Mucosa of stomach (tissue), 1 donor: ENCODE data around the gene DHODH.
"Not testable (repeated sequence)": the region's sequence is repeated elsewhere in the genome, so short reads cannot be mapped to it uniquely, and the experiment has no call there.

Experiments used
- H3K27me3 ChIP-seq: one replicate; pipeline ENCODE4 v1.7.0; 2013; ENCODE audit warnings: mild to moderate bottlenecking, low read length; ENCODE audit not compliant: control insufficient read depth, insufficient read depth
- H3K36me3 ChIP-seq: one replicate; pipeline ENCODE4 v1.7.0; 2013; ENCODE audit warnings: low read length; ENCODE audit not compliant: control insufficient read depth, insufficient read depth
- H3K4me1 ChIP-seq: one replicate; pipeline ENCODE4 v1.7.0; 2013; ENCODE audit warnings: mild to moderate bottlenecking, low read length; ENCODE audit not compliant: control insufficient read depth, insufficient read depth
- H3K4me3 ChIP-seq: one replicate; pipeline ENCODE4 v1.7.0; 2013; ENCODE audit warnings: low read length
- H3K9ac ChIP-seq: one replicate; pipeline ENCODE4 v1.7.0; 2013; ENCODE audit warnings: mild to moderate bottlenecking, low read length, moderate library complexity
- H3K9me3 ChIP-seq: one replicate; pipeline ENCODE4 v1.7.0; 2013; ENCODE audit warnings: mild to moderate bottlenecking, low read length, moderate library complexity; ENCODE audit not compliant: control insufficient read depth
- donor health status: Pancreatic carcinoma.

DHODH gene

GRCh38 chr16:71986131-71986530, 22.4 kb upstream of the DHODH start:
- Histone ChIP-seq H3K4me1 (no peaks in the 10 kb centered on the region), H3K4me3 (no peak overlapping the region), H3K27me3 (no peaks in the 10 kb centered on the region), H3K36me3 (no peaks in the 10 kb centered on the region), H3K9me3 (no peaks in the 10 kb centered on the region), H3K9ac (no peak overlapping the region)

- Histone ChIP-seq H3K27me3 (no peaks in the 10 kb centered on the region), H3K9ac (no peak overlapping the region), H3K4me3 (no peak overlapping the region), H3K9me3 (no peaks in the 10 kb centered on the region), H3K4me1 (no peaks in the 10 kb centered on the region), H3K36me3 (no peaks in the 10 kb centered on the region)
Measured at GRCh38 chr16:71995038-71995437, 13.5 kb upstream of the DHODH start.

DNA sequence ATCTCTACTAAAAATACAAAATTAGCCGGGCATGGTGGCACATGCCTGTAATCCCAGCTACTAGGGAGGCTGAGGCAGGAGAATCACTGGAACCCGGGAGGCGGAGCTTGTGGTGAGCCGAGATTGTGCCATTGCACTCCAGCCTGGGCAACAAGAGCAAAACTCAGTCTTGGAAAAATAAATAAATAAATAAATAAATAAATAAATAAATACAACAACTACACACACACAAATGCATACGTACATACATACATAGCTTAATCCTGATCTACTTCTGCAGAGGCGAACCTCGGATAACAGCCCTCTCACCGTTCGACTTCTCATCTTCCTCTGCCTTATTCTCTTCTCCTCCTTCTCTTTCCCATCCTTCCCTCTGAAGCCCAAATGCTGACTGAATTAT, 11.0 kb upstream of the DHODH start:
- not testable (repeated sequence) for H3K27me3 ChIP-seq, H3K9ac ChIP-seq, H3K4me1 ChIP-seq, H3K36me3 ChIP-seq, H3K9me3 ChIP-seq, H3K4me3 ChIP-seq

DNA sequence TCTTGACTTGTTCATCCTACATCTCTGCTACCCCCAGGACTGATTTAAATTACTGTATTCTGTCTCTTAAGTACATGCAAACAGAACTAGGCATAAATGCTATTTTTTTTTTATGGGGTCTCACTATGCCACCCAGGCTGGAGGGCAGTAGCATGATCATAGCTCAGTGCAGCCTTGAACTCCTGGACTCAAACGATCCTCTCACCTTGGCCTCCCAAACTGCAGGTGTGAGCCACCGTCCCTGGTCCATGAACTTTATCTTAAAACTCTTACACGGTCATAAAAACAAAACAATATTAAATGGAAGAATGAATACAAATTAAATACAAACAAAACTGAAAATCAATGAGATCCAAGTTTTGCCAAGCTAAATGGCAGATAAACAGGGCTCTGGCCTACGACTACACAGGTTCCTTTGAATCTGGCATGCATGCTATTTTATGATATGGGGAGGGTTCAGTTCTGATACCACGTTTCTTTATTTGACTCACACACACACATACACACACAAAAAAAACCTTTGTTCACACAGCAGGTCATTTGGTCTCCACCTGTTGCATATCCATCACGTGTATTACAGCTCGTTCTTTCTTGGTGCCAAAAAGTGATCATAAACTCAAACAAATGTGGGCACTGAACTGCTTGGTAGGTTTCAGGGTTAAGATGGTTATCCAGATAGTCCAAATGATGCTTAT, 7.2 kb upstream of the DHODH start:
- Histone ChIP-seq H3K36me3 (no peaks in the 10 kb centered on the region), H3K27me3 (no peaks in the 10 kb centered on the region), H3K4me3 (no peak overlapping the region), H3K9me3 (no peaks in the 10 kb centered on the region), H3K9ac (no peak overlapping the region), H3K4me1 (no peaks in the 10 kb centered on the region)

GRCh38 chr16:72002619-72003018, 5.9 kb upstream of the DHODH start:
- no peaks in the 10 kb centered on the region for H3K9me3 ChIP-seq
- H3K27me3 ChIP-seq = no peaks in the 10 kb centered on the region
- no peaks in the 10 kb centered on the region for H3K4me1 ChIP-seq
- H3K4me3 ChIP-seq = no peak overlapping the region
- H3K9ac ChIP-seq = no peak overlapping the region
- no peaks in the 10 kb centered on the region for H3K36me3 ChIP-seq

GRCh38 chr16:72008065-72008423, 500 bp upstream of the DHODH start:
- H3K4me3 ChIP-seq, H3K4me1 ChIP-seq, H3K27me3 ChIP-seq, H3K9ac ChIP-seq, H3K36me3 ChIP-seq, H3K9me3 ChIP-seq: not testable (repeated sequence)

DNA sequence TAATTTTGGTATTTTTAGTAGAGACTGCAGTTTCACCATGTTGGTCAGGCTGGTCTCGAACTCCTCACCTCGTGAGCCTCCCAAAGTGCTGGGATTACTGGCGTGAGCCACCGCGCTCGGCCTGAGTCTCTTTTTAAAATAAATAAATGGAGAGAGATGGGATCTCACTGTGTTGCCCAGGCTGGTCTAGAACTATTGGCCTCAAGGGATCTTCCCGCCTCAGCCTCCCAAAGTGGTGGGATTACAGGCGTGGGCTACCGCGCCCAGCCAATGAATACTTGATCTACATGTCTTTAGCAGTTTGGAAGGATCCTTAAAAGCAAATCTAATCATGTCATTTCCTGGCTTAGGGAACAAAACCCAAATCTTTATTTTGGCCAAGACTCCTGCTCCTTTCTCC, 1.2 kb downstream of the DHODH start:
- H3K9ac ChIP-seq = no peak overlapping the region
- H3K4me1 ChIP-seq = peaks cover 20% of the 10 kb centered on the region

GRCh38 chr16:72012607-72013006, 4.1 kb downstream of the DHODH start:
- Histone ChIP-seq H3K36me3 (no peaks in the 10 kb centered on the region), H3K27me3 (no peaks in the 10 kb centered on the region), H3K4me3 (no peak overlapping the region), H3K9ac (no peak overlapping the region), H3K4me1 (peaks cover 30% of the 10 kb centered on the region), H3K9me3 (no peaks in the 10 kb centered on the region)

More for the DNA sequence above, 1.2 kb downstream of the DHODH start:
- Histone ChIP-seq H3K36me3 (no peaks in the 10 kb centered on the region), H3K9me3 (no peaks in the 10 kb centered on the region), H3K4me3 (no peak overlapping the region), H3K27me3 (no peaks in the 10 kb centered on the region)

DNA sequence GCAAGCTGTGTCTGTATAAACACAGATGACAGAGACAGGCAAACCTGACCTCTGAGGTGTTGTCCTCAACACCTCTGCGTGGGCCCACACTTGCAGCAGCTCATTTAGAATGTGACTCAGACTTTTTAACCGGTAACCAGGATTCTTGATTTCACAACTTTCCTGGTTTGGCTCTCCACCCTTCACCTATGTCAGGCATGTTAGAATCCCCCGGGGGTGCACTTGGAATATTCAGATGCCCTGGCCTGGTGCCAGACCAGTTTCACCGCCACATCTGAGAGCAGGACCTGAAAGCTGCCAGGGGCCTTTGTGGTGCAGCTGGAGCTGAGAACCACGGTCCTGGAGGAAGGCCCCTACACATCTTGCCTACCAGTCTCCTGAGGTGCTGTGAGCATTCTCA, 4.8 kb downstream of the DHODH start:
- no peak overlapping the region for H3K4me3 ChIP-seq
- no peak overlapping the region for H3K9ac ChIP-seq
- no peaks in the 10 kb centered on the region for H3K9me3 ChIP-seq
- no peaks in the 10 kb centered on the region for H3K27me3 ChIP-seq
- peaks cover 30% of the 10 kb centered on the region for H3K4me1 ChIP-seq
- no peaks in the 10 kb centered on the region for H3K36me3 ChIP-seq

GRCh38 chr16:72013888-72014581, 5.5 kb downstream of the DHODH start:
- no peaks in the 10 kb centered on the region for H3K9me3 ChIP-seq
- H3K36me3 ChIP-seq = no peaks in the 10 kb centered on the region
- no peak overlapping the region for H3K9ac ChIP-seq
- no peak overlapping the region for H3K4me3 ChIP-seq
- H3K4me1 ChIP-seq = peaks cover 30% of the 10 kb centered on the region
- H3K27me3 ChIP-seq = no peaks in the 10 kb centered on the region

DNA sequence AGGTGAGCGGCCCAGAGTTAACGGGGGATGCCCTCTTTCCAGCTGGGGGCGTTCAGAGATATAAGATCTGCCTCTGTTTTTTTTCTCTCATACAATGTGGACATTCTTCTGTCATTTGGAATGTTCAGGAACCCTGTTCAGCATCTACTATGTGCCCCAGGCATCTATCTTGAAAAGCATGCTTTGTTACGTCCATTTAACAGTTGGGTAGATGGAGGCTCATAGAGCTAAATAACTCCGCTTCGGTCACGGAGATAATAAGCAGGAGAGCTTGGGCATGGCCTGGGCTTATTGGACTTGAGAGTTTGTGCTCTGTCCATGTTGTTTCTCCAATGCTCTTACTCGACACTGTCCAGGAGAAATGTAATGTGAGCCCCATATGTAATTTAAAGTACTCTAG, 6.1 kb downstream of the DHODH start:
- H3K9me3 ChIP-seq = no peaks in the 10 kb centered on the region
- H3K9ac ChIP-seq = no peak overlapping the region
- H3K4me1 ChIP-seq = peaks cover 30% of the 10 kb centered on the region
- H3K4me3 ChIP-seq = no peak overlapping the region
- no peaks in the 10 kb centered on the region for H3K27me3 ChIP-seq
- H3K36me3 ChIP-seq = no peaks in the 10 kb centered on the region

DNA sequence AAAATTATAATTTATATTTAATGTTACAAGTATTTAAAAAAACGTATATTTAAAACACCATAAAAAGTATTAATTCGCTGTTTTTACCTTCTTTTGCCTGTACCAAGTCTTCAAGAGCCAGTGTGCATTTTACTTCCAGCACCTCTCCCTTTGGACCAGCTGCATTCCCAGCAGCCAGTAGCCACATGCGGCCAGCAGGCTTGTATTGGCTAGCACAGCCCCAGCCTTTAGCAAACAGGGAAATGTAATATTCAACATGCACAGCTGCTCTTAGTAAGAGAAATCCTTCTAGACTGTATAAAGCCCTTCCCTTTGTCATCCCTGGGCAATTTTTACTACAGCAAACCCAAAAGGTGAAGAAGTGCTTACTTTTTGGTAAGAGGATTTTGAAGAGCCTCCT, 6.6 kb downstream of the DHODH start:
- Histone ChIP-seq H3K27me3 (no peaks in the 10 kb centered on the region), H3K4me1 (peaks cover 30% of the 10 kb centered on the region), H3K36me3 (no peaks in the 10 kb centered on the region), H3K9ac (no peak overlapping the region), H3K9me3 (no peaks in the 10 kb centered on the region), H3K4me3 (no peak overlapping the region)
